ENCODE measurements around the gene SGCD.

DNA sequence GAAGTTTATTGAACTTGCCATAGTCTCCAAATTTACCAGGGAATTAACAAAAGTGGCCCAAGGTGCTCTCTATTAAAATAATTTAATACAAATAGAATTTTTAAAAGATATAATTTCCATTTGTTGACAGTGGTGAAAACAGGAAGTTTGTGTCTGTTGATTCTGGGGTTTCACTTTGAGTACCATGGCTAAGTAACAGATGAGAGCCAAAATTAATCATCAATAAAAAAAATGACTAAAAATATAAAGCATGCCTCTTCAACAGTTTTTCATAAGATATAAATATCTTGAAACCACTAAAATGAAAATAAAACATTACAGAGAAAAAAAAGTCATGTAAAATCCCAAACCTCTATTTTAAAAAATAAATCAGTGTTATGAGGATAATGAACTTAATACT lies 49.8 kb downstream of the SGCD start:
- TF ChIP-seq, protein P1, sequence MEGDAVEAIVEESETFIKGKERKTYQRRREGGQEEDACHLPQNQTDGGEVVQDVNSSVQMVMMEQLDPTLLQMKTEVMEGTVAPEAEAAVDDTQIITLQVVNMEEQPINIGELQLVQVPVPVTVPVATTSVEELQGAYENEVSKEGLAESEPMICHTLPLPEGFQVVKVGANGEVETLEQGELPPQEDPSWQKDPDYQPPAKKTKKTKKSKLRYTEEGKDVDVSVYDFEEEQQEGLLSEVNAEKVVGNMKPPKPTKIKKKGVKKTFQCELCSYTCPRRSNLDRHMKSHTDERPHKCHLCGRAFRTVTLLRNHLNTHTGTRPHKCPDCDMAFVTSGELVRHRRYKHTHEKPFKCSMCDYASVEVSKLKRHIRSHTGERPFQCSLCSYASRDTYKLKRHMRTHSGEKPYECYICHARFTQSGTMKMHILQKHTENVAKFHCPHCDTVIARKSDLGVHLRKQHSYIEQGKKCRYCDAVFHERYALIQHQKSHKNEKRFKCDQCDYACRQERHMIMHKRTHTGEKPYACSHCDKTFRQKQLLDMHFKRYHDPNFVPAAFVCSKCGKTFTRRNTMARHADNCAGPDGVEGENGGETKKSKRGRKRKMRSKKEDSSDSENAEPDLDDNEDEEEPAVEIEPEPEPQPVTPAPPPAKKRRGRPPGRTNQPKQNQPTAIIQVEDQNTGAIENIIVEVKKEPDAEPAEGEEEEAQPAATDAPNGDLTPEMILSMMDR (IDR thresholded peaks at IDR 0.05), result no peak
- no peak for TF ChIP-seq EP300 (IDR thresholded peaks at IDR 0.05; ENCODE audit: borderline replicate concordance in 1 of 2, low read depth in 1 of 2, low read length in 1 of 2)
- TF ChIP-seq GABPA (IDR thresholded peaks at IDR 0.05; ENCODE audit: low read depth), result no peak
- TF ChIP-seq FOXM1 (IDR thresholded peaks at IDR 0.05; ENCODE audit: low read depth), result no peak
- TF ChIP-seq, protein P2, sequence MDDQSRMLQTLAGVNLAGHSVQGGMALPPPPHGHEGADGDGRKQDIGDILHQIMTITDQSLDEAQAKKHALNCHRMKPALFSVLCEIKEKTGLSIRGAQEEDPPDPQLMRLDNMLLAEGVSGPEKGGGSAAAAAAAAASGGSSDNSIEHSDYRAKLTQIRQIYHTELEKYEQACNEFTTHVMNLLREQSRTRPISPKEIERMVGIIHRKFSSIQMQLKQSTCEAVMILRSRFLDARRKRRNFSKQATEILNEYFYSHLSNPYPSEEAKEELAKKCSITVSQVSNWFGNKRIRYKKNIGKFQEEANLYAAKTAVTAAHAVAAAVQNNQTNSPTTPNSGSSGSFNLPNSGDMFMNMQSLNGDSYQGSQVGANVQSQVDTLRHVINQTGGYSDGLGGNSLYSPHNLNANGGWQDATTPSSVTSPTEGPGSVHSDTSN (IDR thresholded peaks at IDR 0.05), result no peak
- TF ChIP-seq YY1 (IDR thresholded peaks at IDR 0.05; ENCODE audit: low read depth), result no peak

All from SK-N-SH (cell line).